Neural progenitor cell (in vitro differentiated cells): Measurements from ENCODE around the gene PCDHB8. TPM values are rescaled to one million over a fixed set of nuclear protein-coding genes. Genes with fewer than 3 reads are reported as not detected.
"Not testable (repeated sequence)": the region's sequence is repeated elsewhere in the genome, so short reads cannot be mapped to it uniquely, and the experiment has no call there.

ENCODE experiments used
- DNase-seq: peaks from one replicate; pipeline ENCODE4 v3.0.0-alpha.2; 2016; ENCODE audit warnings: low spot score
- H2AFZ ChIP-seq: fragments of 200-600 bp; sonication (generic); replicated peaks from 2 replicates; pipeline ENCODE4 v1.6.1; 2016; ENCODE audit warnings: antibody characterized with exemption
- H3F3A ChIP-seq: fragments of 200-600 bp; sonication (generic); 2 replicates; pipeline ENCODE4 v1.6.1; 2016; ENCODE audit warnings: antibody characterized with exemption, low read depth
- H3K27ac ChIP-seq: fragments of 200-600 bp; sonication (generic); 2 replicates; pipeline ENCODE4 v1.5.1; 2016; ENCODE audit warnings: mild to moderate bottlenecking
- H3K27me3 ChIP-seq: fragments of 200-600 bp; sonication (generic); 2 replicates; pipeline ENCODE4 v1.6.1; 2016; ENCODE audit warnings: mild to moderate bottlenecking, moderate library complexity
- H3K36me3 ChIP-seq: fragments of 200-600 bp; sonication (generic); 2 replicates; pipeline ENCODE4 v1.5.1; 2016
- H3K4me1 ChIP-seq: fragments of 200-600 bp; sonication (generic); 2 replicates; pipeline ENCODE4 v1.6.1; 2016; ENCODE audit warnings: mixed run types
- H3K4me2 ChIP-seq: fragments of 200-600 bp; sonication (generic); 2 replicates; pipeline ENCODE4 v1.6.1; 2016
- H3K4me3 ChIP-seq: fragments of 200-600 bp; sonication (generic); 2 replicates; pipeline ENCODE4 v1.5.1; 2016
- H3K79me2 ChIP-seq: fragments of 200-600 bp; sonication (generic); 2 replicates; pipeline ENCODE4 v1.6.1; 2016; ENCODE audit warnings: low read depth
- H3K9ac ChIP-seq: fragments of 200-600 bp; sonication (generic); 2 replicates; pipeline ENCODE4 v1.6.1; 2016
- H3K9me3 ChIP-seq: fragments of 200-600 bp; sonication (generic); 2 replicates; pipeline ENCODE4 v1.5.1; 2016; ENCODE audit warnings: low read depth
- H4K20me1 ChIP-seq: fragments of 200-600 bp; sonication (generic); 2 replicates; pipeline ENCODE4 v1.6.1; 2016; ENCODE audit warnings: low read depth
- H3K27ac Mint-ChIP-seq: 3 replicates; pipeline ENCODE4 v1.8.0; 2021; ENCODE audit warnings: mixed read lengths
- H3K27me3 Mint-ChIP-seq: 2 replicates; pipeline ENCODE4 v1.8.0; 2022; ENCODE audit warnings: low read depth, mild to moderate bottlenecking, inconsistent platforms, moderate library complexity, mixed read lengths; ENCODE audit not compliant: insufficient read depth
- H3K36me3 Mint-ChIP-seq: 3 replicates; pipeline ENCODE4 v1.8.0; 2021; ENCODE audit warnings: mixed read lengths
- H3K4me1 Mint-ChIP-seq: 3 replicates; pipeline ENCODE4 v1.8.0; 2021; ENCODE audit warnings: mixed read lengths
- H3K4me3 Mint-ChIP-seq: 3 replicates; pipeline ENCODE4 v1.8.0; 2021; ENCODE audit warnings: mild to moderate bottlenecking, moderate library complexity, mixed read lengths
- H3K9me3 Mint-ChIP-seq: 3 replicates; pipeline ENCODE4 v1.8.0; 2020; ENCODE audit warnings: mixed read lengths
- CTCF ChIP-seq: fragments of 200-600 bp; sonication (generic); IDR thresholded peaks from 2 replicates; pipeline ENCODE4 v1.5.1; 2017; ENCODE audit warnings: antibody characterized with exemption, mild to moderate bottlenecking
- EZH2 ChIP-seq: fragments of 200-600 bp; sonication (generic); IDR thresholded peaks from 2 replicates; pipeline ENCODE4 v1.6.1; 2017; ENCODE audit warnings: antibody characterized with exemption, mild to moderate bottlenecking, moderate library complexity
- EZH2phosphoT487 ChIP-seq: fragments of 200-600 bp; sonication (generic); IDR thresholded peaks from 2 replicates; pipeline ENCODE4 v1.6.1; 2017; ENCODE audit warnings: antibody characterized with exemption
- total RNA-seq: library from RNA; depleted of rRNA; stranded (reverse); fragments of >200 nt; gene quantifications from 2 replicates; pipeline ENCODE4 v1.2.3, GENCODE V29; 2015; ENCODE audit warnings: low replicate concordance

The PCDHB8 gene
- 0.31 TPM in 1 of 2 replicates, not detected in the other for total RNA-seq

- not testable (repeated sequence) for H3K36me3 Mint-ChIP-seq, H3K4me3 ChIP-seq, H3K4me1 ChIP-seq, H3K27me3 Mint-ChIP-seq, H3K4me2 ChIP-seq, H3K27ac ChIP-seq, H3K27me3 ChIP-seq, H3K36me3 ChIP-seq, H3K27ac Mint-ChIP-seq, H3K4me1 Mint-ChIP-seq, H3F3A ChIP-seq, H3K9me3 ChIP-seq, H2AFZ ChIP-seq, H4K20me1 ChIP-seq, H3K79me2 ChIP-seq, H3K9ac ChIP-seq, H3K4me3 Mint-ChIP-seq
- peaks cover 28% of the 10 kb centered on the region for H3K9me3 Mint-ChIP-seq
- peak; percentile 7 for DNase-seq
Observed at GRCh38 chr5:141177577-141178191, at the start of gene PCDHB8. Gene PCDHB8, plus strand, starts transcription at chr5:141177790. Its CDS starts 245 bp downstream, at chr5:141178035.

GRCh38 chr5:141135030-141135717, 42.4 kb upstream of the PCDHB8 start, which contains the start of gene PCDHB5:
Gene PCDHB5, plus strand, starts transcription at chr5:141135206. Its CDS starts 229 bp downstream, at chr5:141135435.
- Histone ChIP-seq H2AFZ (no peak within 1 kb of the TSS), H3K4me1 (no peaks in the 10 kb centered on the region), H3K36me3 (peaks cover 9% of the 10 kb centered on the region), H3K4me2 (peak within 1 kb of the TSS; percentile 25), H3K27me3 (no peaks in the 10 kb centered on the region), H3K79me2 (no peaks in the 10 kb centered on the region), H3K9ac (peak within 1 kb of the TSS; percentile 5), H4K20me1 (no peaks in the 10 kb centered on the region), H3K4me3 (peak within 1 kb of the TSS; percentile 34), H3K9me3 (peaks cover 19% of the 10 kb centered on the region), H3F3A (peaks cover 5% of the 10 kb centered on the region), H3K27ac (no peak within 1 kb of the TSS)
- Mint-ChIP-seq H3K4me3 (no peak within 1 kb of the TSS), H3K9me3 (peaks cover 51% of the 10 kb centered on the region), H3K27ac (no peak within 1 kb of the TSS), H3K4me1 (no peaks in the 10 kb centered on the region), H3K27me3 (peaks cover 3% of the 10 kb centered on the region), H3K36me3 (peaks cover 14% of the 10 kb centered on the region)
- TF ChIP-seq CTCF = peak; percentile 53
- no peak for TF ChIP-seq EZH2
- peak; percentile 54 for DNase-seq

- no peak for TF ChIP-seq EZH2phosphoT487
- TF ChIP-seq CTCF = no peak
- TF ChIP-seq EZH2 = no peak
- Mint-ChIP-seq H3K9me3 (peaks cover 47% of the 10 kb centered on the region), H3K36me3 (peaks cover 14% of the 10 kb centered on the region)
Observed at GRCh38 chr5:141135718-141136266, 41.8 kb upstream of the PCDHB8 start.

GRCh38 chr5:141137346-141137745, 40.2 kb upstream of the PCDHB8 start:
- DNase-seq, H3K4me1 Mint-ChIP-seq, H3K27ac Mint-ChIP-seq, H3K4me1 ChIP-seq, H3K27ac ChIP-seq, H3K4me3 ChIP-seq, H3K27me3 ChIP-seq, H3K4me2 ChIP-seq, H2AFZ ChIP-seq, H3K4me3 Mint-ChIP-seq, H4K20me1 ChIP-seq, H3F3A ChIP-seq, H3K9ac ChIP-seq, H3K36me3 ChIP-seq, H3K79me2 ChIP-seq, H3K27me3 Mint-ChIP-seq: not testable (repeated sequence)
- peaks cover 43% of the 10 kb centered on the region for H3K9me3 Mint-ChIP-seq
- H3K36me3 Mint-ChIP-seq = peaks cover 14% of the 10 kb centered on the region
- H3K9me3 ChIP-seq = peaks cover 19% of the 10 kb centered on the region

More at GRCh38 chr5:141135718-141136266, 41.8 kb upstream of the PCDHB8 start:
- Histone ChIP-seq H3K4me3 (peak overlapping the region; percentile 34), H3K27ac (no peak overlapping the region), H3K9me3 (peaks cover 19% of the 10 kb centered on the region), H3F3A (peaks cover 5% of the 10 kb centered on the region), H3K4me2 (peak overlapping the region; percentile 25), H3K36me3 (peaks cover 9% of the 10 kb centered on the region), H2AFZ (no peak overlapping the region), H3K79me2 (no peaks in the 10 kb centered on the region), H3K9ac (no peak overlapping the region), H4K20me1 (no peaks in the 10 kb centered on the region), H3K4me1 (no peaks in the 10 kb centered on the region), H3K27me3 (no peaks in the 10 kb centered on the region)
- H3K27me3 Mint-ChIP-seq = peaks cover 3% of the 10 kb centered on the region
- DNase-seq = no peak
- H3K4me1 Mint-ChIP-seq = no peaks in the 10 kb centered on the region
- no peak overlapping the region for H3K27ac Mint-ChIP-seq
- H3K4me3 Mint-ChIP-seq = no peak overlapping the region
